HG03095 (cell line): ENCODE results near the gene NAALADL2.
"Not testable (repeated sequence)": the region's sequence is repeated elsewhere in the genome, so short reads cannot be mapped to it uniquely, and the experiment has no call there.

ENCODE experiments used
- ATAC-seq: cut with Tn5 transposase; IDR thresholded peaks from one replicate; pipeline ENCODE4 v1.9.1; 2021; ENCODE audit warnings: moderate library complexity; ENCODE audit not compliant: unreplicated experiment

The NAALADL2 gene

GRCh38 chr3:175528693-175529092 is 669.6 kb downstream of the NAALADL2 start:
- not testable (repeated sequence) for ATAC-seq

GRCh38 chr3:175535351-175535750 is 676.2 kb downstream of the NAALADL2 start:
- no peak for ATAC-seq

- ATAC-seq, result no peak
These were observed 687.0 kb downstream of the NAALADL2 start for GRCh38 chr3:175546115-175546514.

GRCh38 chr3:175552929-175553328 is 693.8 kb downstream of the NAALADL2 start:
- no peak for ATAC-seq

GRCh38 chr3:175554801-175555200 is 695.7 kb downstream of the NAALADL2 start:
- no peak for ATAC-seq

GRCh38 chr3:175558261-175558660 is 699.1 kb downstream of the NAALADL2 start:
- ATAC-seq, result no peak

GRCh38 chr3:175564363-175564762 is 705.2 kb downstream of the NAALADL2 start:
- ATAC-seq, result no peak

- no peak for ATAC-seq
These were observed 712.0 kb downstream of the NAALADL2 start for GRCh38 chr3:175571096-175571495.

GRCh38 chr3:175573226-175573625 is 714.1 kb downstream of the NAALADL2 start:
- ATAC-seq, result no peak

GRCh38 chr3:175580318-175580717 is 721.2 kb downstream of the NAALADL2 start:
- ATAC-seq, result no peak

GRCh38 chr3:175585898-175586297 is 726.8 kb downstream of the NAALADL2 start:
- no peak for ATAC-seq

- no peak for ATAC-seq
These were observed 731.6 kb downstream of the NAALADL2 start for GRCh38 chr3:175590745-175591144.

GRCh38 chr3:175591375-175591774 is 732.2 kb downstream of the NAALADL2 start:
- ATAC-seq, result no peak

- ATAC-seq, result no peak
These were observed 734.2 kb downstream of the NAALADL2 start for GRCh38 chr3:175593331-175593730.

- ATAC-seq, result no peak
These were observed 739.6 kb downstream of the NAALADL2 start for GRCh38 chr3:175598740-175599139.

GRCh38 chr3:175601521-175601920 is 742.4 kb downstream of the NAALADL2 start:
- ATAC-seq, result no peak

GRCh38 chr3:175605851-175606250 is 746.7 kb downstream of the NAALADL2 start:
- no peak for ATAC-seq

GRCh38 chr3:175606650-175607318 is 747.6 kb downstream of the NAALADL2 start:
- no peak for ATAC-seq

GRCh38 chr3:175608356-175608755 is 749.2 kb downstream of the NAALADL2 start:
- no peak for ATAC-seq

GRCh38 chr3:175608911-175609310 is 749.8 kb downstream of the NAALADL2 start:
- ATAC-seq, result no peak

GRCh38 chr3:175612487-175613196 is 753.5 kb downstream of the NAALADL2 start:
- ATAC-seq, result no peak

GRCh38 chr3:175614107-175614506 is 755.0 kb downstream of the NAALADL2 start:
- not testable (repeated sequence) for ATAC-seq
